ENCODE measurements around the gene PRKAR1A.
"Not testable (repeated sequence)": the region's sequence is repeated elsewhere in the genome, so short reads cannot be mapped to it uniquely, and the experiment has no call there.

PRKAR1A gene

GRCh38 chr17:68512247-68512959 is at the start of gene PRKAR1A:
TSS of gene PRKAR1A (plus strand) at chr17:68512430. CDS start at chr17:68515400, 2,970 bp downstream.
- DNase-seq: peak; percentile 87

- DNase-seq: no peak
Observed at GRCh38 chr17:68463211-68464019, 48.8 kb upstream of the PRKAR1A start.

- no peak for DNase-seq
Observed at GRCh38 chr17:68468334-68468733, 43.9 kb upstream of the PRKAR1A start.

- no peak for DNase-seq
Observed at GRCh38 chr17:68468788-68469187, 43.4 kb upstream of the PRKAR1A start.

- DNase-seq: no peak
Observed at GRCh38 chr17:68470961-68471360, 41.3 kb upstream of the PRKAR1A start.

- no peak for DNase-seq
Observed at GRCh38 chr17:68480885-68481284, 31.3 kb upstream of the PRKAR1A start.

- DNase-seq: no peak
Observed at GRCh38 chr17:68482576-68483041, 29.6 kb upstream of the PRKAR1A start.

GRCh38 chr17:68484458-68484857 is 27.8 kb upstream of the PRKAR1A start:
- DNase-seq: no peak

- DNase-seq: no peak
Observed at GRCh38 chr17:68489919-68490318, 22.3 kb upstream of the PRKAR1A start.

- DNase-seq: no peak
Observed at GRCh38 chr17:68491381-68492231, 20.6 kb upstream of the PRKAR1A start.

- DNase-seq: not testable (repeated sequence)
Observed at GRCh38 chr17:68492394-68493054, 19.7 kb upstream of the PRKAR1A start.

GRCh38 chr17:68495081-68495480 is 17.1 kb upstream of the PRKAR1A start:
- no peak for DNase-seq

- no peak for DNase-seq
Observed at GRCh38 chr17:68497885-68498319, 14.3 kb upstream of the PRKAR1A start.

- DNase-seq: no peak
Observed at GRCh38 chr17:68498479-68499326, 13.5 kb upstream of the PRKAR1A start.

GRCh38 chr17:68499587-68499986 is 12.6 kb upstream of the PRKAR1A start:
- DNase-seq: no peak

- DNase-seq: no peak
Observed at GRCh38 chr17:68501074-68501473, 11.2 kb upstream of the PRKAR1A start.

- DNase-seq: no peak
Observed at GRCh38 chr17:68505951-68506350, 6.3 kb upstream of the PRKAR1A start.

- no peak for DNase-seq
Observed at GRCh38 chr17:68507576-68507975, 4.7 kb upstream of the PRKAR1A start.

GRCh38 chr17:68509141-68510057 is 2.8 kb upstream of the PRKAR1A start:
- DNase-seq: peak; percentile 14

- DNase-seq: no peak
Observed at GRCh38 chr17:68511254-68511670, 968 bp upstream of the PRKAR1A start.
